Activated CD4-positive, alpha-beta T cell treated with anti-CD3 and anti-CD28 coated beads, Interleukin-10, Interleukin-2, amounts not matched to agents 100 ng/mL and 50 ng/mL, durations not matched to agents 16 hours and 8 hours (primary cell): ENCODE results near the gene WASF1.
"Not testable (repeated sequence)": the region's sequence is repeated elsewhere in the genome, so short reads cannot be mapped to it uniquely, and the experiment has no call there.

Experiments
- DNase-seq: peaks from one replicate; pipeline ENCODE4 v3.0.0-alpha.2; 2020

The WASF1 gene

DNA sequence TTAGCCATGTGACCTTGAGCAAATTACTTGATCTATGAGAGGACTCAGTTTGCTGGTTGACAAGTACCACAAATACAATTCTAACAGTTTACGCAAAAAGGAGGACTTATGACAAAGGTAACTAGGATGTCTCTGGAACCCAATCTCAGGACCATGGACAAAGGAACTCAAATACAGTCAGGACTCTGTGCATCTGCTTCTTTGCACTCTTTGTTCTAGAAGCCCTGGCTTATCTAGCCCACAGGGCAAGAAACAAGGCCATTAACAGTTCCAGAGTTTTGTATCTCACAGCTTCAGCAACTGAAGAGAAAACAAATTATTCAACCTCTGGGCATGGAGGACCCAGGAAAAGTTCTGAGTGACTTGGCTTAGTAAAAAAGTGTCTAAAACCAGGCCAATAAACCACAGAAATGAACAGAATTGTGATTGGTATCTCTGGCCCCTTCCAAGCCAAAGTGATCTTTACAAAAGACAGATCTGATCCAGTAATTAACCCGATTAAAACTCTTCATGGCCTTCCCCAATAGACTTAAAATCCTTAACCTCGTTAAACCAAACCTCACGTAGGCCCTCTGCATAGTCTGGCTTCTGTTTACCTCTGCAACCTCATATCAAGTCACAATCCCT, 5.9 kb downstream of the WASF1 start:
- DNase-seq: no peak

DNA sequence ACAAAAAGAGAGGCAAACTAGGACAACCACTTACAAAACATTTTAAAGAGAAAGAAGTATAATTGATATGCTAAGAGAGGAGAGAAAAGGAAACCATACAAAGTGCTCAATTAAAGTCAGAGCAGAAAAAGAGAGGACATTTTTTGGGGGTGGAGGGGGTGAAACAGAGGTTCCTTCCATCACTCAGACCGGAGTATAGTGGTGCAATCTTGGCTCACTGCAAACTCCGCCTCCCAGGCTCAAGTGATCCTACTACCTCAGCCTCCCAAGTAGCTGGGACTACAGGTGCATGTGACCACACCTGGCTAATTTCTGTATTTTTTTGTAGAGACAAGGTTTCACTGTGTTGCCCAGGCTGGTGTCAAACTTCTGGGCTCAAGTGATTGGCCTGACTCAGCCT, 9.4 kb downstream of the WASF1 start:
- no peak for DNase-seq

DNA sequence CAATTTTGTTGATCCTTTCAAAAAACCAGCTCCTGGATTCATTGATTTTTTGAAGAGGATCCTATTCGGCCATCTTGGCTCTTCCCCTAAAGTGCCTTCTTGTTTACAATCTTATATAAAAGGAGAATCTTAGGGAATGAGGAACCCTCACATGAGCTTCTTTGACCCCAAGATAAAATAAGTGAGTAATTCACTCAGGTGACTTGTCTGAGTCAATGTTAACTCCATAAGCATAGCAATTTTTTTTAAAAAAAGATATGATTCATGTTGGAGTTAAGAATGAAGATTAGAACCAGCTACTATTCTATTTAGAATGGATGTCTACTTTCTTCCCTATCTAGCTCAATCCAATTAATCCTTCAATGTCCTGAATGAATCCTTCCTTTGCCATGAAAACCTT, 21.0 kb downstream of the WASF1 start:
- no peak for DNase-seq

DNA sequence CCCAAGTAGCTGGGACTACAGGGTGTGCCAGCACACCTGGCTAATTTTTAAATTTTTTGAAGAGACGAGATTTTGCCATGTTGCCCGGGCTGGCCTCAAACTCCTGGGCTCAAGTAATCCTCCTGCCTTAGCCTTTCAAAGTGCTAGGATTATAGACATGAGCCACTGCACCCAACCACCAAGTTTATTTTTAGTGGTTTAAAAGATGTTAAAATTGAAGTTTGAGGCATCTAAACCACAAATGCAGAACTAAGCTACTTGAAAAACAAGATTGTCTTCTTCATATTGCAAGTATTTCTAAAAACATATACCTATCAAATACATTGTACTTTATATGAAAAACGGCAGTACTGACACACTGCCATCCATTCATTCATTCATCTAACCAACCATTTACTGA, 31.6 kb downstream of the WASF1 start:
- DNase-seq: no peak

DNA sequence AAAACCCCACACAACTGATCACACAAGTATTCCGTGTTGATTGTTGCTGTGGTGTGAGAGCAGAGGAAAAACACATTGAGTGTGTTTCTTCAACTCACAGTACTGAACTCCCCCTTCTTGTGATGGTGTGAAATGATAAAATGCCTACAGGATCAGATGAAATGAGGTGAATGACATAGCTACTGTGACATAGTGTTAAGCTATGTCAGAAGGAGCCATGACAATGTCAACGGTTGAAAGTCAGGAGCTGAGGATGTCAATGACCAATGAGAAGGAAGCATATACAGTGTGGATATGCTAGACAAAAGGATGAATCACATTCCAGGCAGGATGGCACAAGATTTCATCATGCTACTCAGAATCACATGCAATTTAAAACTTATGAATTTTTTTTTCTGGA, 38.8 kb downstream of the WASF1 start:
- no peak for DNase-seq

DNA sequence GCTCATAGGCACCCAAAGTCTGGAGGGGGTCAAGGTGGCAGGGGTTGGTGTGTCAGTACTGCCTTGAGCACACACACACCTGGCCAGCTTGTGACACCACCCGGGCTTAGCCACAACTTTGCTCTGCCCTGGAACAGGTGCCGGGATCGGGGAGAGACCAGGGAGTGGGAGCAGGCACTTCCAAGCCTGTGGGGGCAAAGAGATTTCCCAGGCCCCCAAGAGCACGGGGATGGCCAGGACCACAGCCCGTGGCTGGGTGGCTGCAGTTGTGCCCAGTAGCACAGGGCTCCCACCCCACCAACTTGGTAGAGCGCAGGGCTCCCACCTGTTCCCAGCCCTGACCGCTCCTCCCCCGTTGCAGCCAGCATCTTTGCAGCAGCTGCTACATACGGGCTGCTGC, 40.4 kb downstream of the WASF1 start:
- DNase-seq: no peak

DNA sequence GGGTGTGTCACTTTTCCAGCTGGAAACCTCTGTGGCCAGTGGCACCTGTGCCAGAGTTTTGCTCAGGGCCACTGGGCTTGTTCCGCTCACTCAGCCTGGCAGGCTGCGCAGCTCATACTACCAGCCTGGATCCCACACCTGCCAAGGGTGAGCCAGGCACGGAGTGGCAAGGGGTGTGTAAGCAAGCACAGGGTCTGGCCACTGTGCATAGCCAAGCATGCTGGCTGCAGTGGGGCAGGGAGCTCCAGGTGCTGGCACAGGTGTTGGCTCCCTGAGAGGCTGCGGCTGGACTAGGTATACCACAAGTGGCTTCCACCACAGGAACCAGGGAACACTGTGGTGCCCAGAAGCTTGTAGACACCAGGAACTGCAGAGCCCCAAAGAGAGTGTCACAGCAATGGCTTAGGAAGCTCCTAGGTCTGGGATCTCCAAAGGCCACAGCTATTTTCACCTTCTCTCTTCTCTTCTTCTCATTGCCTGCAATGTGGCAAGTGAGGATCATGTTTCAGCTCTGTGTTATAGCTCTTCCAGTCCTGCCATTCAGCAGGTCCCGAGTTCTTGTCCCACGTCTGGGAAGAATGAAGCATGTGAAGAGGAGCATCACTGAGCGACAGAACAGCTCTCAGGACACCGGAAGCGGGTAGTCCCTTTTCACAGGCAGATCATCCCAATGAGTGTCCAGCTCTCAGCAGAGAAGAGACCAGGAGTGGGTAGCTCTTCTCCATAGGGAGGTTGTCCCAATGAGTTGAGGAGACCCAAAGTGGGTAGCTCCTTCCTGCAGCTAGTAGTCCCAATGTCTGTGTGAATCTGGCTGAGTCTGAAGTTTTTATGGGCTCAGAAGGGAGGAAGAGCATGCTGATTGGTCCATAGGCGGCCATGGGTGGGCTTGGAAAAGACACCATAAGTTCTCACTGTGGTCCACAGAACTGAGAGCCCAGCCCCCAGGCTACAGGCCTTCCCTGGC, 41.3 kb downstream of the WASF1 start:
- no peak for DNase-seq

DNA sequence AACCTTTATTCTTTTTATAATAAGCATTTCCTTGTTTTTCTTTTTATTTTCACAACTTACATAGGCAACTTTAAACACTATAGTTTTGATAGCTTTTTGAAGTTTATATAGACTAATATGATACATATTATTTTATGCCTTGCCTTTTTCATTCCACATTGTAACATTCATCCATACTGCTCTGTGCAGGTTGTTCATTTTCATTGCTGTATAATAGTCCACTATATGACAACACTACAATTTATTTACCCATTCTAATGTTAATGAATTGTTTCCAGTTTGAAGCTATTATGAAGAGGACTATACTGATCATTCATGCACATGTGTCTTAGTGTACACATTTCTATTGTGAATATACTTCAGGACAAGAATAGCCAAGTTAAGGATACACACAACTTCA, 49.1 kb downstream of the WASF1 start:
- DNase-seq: no peak

DNA sequence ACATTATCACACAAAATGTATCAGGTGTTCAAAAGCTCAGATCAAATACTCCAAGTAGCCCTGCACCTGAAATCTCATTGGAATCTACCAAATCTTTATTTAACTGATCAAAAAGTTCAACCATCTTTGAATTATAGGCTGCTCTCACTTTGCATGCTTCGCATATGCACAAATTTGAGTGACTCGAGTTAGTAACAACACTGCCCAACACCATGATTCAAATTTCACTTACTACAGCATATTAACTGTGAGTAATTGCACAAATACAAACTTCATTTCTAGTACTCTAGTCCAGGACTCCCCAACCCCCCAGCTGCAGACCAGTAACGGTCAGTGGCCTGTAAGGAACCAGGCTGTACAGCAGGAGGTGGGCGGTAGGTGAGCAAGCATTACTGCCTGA, 51.1 kb downstream of the WASF1 start:
- DNase-seq: no peak

DNA sequence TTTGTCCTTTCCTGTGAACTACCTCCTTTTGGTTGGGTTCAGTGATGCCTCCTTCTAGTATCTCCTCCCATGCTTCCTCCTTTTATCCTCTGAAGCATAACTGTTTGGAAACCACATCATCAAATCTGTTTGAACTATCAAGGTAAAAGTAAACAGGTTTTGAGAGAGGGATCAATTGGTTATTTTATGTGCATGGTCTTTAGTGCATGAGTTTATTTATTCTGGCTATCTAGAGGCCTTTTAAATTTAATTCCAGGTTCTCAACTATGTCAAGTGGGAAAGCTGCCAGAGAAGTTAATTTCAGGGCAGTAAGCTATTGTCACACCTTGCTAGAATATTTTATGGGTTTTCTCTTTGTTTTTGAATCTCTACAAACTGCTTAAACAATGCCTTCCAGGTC, 54.1 kb downstream of the WASF1 start:
- no peak for DNase-seq

DNA sequence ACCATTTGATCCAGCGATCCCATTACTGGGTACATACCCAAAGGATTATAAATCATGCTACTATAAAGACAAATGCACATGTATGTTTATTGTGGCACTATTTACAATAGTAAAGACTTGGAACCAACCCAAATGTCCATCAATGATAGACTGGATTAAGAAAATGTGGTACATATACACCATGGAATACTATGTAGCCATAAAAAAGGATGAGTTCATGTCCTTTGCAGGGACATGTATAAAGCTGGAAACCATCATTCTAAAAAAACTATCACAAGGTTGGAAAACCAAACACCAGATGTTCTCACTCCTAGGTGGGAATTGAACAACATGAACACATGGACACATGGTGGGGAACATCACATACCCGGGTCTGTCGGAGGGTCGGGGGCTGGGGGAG, 57.8 kb downstream of the WASF1 start:
- not testable (repeated sequence) for DNase-seq

DNA sequence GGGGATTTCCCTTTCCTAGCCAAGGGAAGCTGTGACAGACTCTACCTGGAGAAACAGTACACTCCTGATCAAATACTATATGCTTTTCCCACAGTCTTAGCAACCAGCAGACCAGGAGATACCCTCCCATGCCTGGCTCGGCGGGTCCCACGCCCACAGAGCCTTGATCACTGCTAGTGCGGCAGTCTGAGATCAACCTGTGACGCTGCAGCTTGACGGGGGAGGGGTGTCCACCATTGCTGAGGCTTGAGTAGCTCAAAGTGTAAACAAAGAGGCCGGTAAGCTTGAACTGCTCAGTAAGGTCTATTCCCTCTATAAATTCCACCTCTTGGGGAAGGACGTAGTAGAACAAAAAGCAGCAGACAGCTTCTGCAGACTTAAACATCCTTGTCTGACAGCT, 63.2 kb downstream of the WASF1 start:
- no peak for DNase-seq

DNA sequence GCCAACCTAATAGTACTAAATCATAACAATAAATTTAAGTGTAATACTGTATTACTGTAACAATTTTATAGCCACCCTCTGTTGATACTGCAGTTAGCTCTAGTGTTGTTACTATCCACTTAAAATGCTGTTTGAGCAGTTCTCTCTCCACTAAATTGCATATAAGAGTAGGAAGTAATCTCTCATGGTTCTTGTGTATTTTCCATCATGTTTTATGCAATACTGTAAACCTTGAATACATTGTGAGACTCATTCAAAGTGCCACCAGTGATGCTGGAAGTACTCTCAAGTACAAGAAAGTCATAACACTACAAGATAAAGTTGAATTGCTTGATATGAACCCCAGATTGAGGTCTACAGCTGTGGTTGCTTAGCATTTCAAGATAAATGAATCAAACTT, 65.5 kb downstream of the WASF1 start:
- no peak for DNase-seq

DNA sequence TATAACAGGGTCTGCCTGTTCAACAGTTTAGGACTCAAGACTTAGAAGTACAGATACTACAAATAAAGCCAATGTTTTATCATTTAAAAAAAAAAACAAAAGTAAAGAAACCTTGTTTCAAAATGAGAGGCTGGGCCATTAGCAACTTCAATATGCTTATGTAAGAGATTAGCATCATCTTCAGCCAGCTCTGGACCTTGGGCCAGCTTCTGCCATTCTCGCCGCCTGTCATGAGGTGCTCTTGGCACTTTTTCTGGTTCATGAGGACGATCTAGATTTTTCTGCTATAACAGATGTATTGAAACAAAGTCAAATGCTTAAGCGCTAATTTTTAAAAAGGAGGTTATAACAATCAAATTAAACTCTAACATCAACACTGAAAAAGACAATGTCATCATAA, 74.2 kb downstream of the WASF1 start:
- no peak for DNase-seq

DNA sequence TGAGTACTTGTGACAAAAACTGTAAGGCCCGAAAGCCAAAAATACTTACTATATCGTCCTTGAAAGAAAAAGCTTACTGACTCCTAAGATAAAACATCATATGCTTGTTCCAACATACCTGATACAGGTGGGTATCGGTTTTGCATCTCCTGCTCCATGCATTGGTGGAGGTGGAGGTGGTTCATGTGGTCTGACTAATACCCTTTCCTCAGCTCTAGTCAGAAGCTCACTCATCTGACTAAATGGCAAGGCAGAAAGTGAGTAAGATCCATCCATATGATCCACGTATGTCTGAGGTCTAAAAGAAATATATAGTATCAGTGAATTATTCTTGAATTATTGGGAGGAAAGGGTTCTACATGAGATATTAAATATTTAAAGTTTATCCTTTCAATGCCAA, 76.2 kb downstream of the WASF1 start:
- DNase-seq: peak; percentile 23

DNA sequence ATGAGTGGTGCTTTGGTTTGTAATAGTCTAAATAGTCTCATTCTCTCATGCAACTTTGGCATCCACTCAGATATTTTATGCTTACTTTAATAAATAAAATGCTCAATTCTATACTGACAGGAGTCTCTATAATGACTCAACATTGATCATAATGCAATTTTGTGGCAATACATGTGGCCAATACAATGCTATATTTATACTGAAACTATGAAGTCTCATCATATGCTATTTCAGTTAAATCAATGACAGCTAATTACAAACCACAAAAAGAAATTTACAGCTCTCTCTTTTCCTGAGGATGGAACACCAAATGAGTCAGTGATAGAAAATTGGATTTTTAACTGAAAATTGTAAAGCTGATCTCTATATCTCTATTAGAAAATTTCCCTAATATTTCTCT, 77.1 kb downstream of the WASF1 start:
- peak; percentile 28 for DNase-seq

DNA sequence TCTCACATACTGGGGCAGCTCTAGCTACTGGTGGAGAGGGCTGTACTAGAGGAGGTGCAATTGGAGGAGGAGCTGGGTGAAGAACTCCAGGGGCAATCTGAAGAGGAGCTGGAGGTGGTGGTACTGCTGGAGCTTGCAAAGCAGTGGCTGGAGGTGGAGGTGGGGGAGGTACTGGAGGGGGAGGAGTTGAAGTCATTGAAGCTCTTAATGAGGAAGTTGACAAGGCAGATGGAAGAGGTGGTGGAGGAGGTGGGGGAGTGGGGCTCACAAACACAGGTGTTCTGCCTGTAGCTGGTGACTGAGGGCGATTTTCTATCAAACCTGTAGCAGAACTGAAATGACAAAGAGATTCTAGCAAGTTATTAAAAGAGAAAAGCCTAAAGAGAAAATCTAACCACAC, 77.6 kb downstream of the WASF1 start:
- peak; percentile 1 for DNase-seq

DNA sequence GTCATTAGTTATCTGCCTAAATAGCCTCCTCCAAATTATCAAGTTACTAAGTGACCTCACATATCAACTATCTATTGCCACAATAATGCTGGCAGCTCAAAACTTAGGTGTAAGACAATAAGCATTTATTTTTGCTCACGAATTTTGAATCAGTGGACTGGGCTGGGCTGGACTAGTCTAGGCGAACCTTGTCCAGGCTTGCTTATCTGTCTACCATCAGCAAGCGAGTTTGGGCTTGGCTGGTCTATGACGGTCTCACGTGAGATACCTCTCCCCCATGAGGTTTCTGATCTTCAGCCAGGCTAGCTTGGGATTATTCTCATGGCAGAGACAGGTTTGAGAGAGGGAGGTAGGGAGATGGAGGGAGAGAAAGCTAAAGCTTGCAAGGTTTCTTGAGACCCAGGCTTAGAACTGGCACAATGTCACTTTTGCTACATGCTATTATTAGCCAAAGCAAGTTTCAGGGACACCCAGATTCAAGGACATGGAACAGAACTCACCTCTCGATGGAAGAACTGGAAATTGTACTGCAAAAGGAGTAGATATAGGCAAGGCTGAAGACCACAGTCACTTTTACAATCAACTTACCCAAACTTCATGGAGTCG, 80.9 kb downstream of the WASF1 start:
- DNase-seq: no peak

DNA sequence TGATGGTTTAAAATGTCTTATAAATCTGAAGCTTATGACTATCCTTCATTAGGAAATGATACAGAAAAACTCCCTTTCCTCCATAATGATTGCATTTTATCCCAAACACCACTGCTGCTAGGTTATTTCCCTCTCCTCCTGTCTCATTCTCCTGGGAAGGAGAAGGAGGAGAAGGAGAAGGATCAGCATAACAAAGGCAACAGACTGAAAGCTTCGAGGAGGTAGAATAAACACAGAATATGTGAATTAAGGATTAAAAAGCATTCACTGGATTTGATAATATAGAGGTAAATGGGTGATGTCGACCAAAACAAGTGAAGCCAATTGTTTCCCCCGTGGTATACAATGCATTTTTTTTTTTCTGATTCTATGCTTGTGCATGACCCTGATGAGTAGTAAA, 82.0 kb downstream of the WASF1 start:
- DNase-seq: no peak

DNA sequence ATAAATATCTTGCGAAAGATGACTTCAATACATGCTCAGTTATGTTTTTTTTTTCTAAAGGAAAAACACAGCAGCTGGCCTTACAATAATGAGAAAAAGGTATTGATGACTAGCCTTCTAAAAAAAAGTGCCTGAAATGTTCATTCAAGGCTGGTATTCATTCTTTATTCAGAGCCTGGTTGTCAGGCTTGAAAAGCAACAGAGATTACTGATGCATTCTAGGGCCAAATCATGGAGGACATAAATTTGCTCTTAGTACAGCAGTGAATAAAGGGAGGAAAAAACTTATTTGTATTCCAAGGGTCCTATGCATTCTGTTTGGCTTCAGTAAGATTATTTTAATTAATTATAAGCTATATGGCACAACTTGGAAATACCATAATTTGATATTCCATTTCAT, 83.5 kb downstream of the WASF1 start:
- DNase-seq: no peak

DNA sequence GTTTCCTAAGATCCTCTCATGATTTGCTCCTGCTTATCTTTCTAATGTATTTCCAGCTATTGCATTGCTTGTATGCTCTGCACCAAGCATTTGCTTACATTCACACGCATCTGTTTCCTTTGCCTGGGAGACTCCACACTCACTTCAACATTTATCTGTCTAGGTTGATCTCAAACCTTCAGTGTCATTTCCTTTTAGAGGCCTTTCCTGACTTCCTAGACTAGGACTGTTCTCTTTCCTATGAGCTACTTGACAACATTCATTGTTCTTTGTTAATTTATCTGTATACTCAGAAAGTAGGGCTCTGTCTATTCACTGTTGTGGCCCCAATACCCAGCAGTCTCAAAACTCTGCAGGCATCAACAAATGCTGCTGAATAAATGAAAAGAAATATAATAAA, 84.4 kb downstream of the WASF1 start:
- DNase-seq: no peak

DNA sequence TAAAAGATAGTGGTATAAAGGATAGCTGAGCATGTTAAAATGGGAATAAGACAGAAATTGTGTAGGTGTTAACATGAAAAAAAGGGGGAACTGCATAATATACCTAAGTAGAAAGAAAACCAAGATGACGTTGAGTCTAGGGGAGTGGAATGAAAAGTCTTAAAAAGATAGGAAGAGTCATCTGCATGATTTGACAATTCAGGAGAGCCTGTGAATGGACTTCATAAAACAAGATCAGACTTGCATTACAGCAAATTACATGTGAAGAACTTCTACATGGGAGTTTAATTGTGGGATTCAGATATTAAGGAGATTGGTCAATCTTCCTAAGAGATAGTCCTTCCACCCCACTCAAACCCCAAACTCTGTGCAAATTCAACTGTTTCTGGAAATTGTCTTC, 85.5 kb downstream of the WASF1 start:
- no peak for DNase-seq

DNA sequence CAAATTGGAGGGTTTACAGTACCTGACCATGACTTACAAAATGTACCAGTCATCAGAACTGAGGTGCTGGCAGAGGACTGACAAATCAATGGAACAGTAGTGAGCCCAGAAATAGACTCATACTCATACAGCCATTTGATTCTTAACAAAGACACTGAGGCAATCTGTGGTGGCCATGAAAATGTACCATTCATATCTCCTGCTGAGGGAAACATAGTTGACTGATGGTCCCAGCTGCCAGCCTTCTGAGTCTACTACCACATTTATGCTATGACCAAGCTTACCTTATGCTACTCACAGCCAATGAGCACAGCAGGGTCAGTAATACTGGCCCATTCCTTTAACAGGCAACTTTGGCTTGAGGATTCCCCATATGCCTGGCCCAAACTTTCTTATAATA, 88.6 kb downstream of the WASF1 start:
- no peak for DNase-seq

DNA sequence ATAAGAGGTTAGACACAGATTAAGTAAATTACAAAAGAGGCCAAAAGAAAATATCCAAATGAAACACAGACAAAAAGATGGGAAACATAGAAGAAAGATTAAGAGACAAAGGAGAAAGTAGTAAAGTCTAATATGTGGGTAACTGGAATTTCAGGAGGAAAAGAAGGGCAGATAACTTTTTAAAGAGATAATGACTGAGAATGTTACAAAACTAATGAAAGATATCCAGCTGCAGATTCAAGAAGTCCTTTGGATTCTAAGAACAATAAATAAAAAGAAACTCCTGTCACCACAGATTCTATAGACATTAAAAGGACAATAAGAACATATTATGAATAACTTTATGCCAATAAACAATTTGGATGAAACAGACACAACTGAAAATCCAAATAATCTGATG, 90.1 kb downstream of the WASF1 start:
- no peak for DNase-seq
